OCI-LY1 (cell line): ENCODE data around the gene LGMN.

Source experiments
- H2AFZ ChIP-seq: fragments of 200-600 bp; sonication (generic), shearing (Covaris generic); 2 replicates; pipeline ENCODE4 v1.6.0; 2014; ENCODE audit warnings: antibody characterized with exemption, mild to moderate bottlenecking, low read length
- H3F3A ChIP-seq: fragments of 200-600 bp; sonication (generic), shearing (Covaris generic); 2 replicates; pipeline ENCODE4 v1.6.0; 2014; ENCODE audit warnings: mild to moderate bottlenecking, antibody characterized with exemption, low read length, moderate library complexity; ENCODE audit not compliant: insufficient read depth
- H3K27ac ChIP-seq: fragments of 200-600 bp; sonication (generic); 2 replicates; pipeline ENCODE4 v1.5.1; 2014; ENCODE audit warnings: low read length, mixed run types, mild to moderate bottlenecking, low read depth; ENCODE audit not compliant: poor library complexity, severe bottlenecking
- H3K27me3 ChIP-seq: fragments of 200-600 bp; sonication (generic); 2 replicates; pipeline ENCODE4 v1.6.0; 2014; ENCODE audit warnings: antibody characterized with exemption, mild to moderate bottlenecking, low read length, moderate library complexity; ENCODE audit not compliant: insufficient read depth
- H3K36me3 ChIP-seq: fragments of 200-600 bp; sonication (generic); 2 replicates; pipeline ENCODE4 v1.6.1; 2014; ENCODE audit warnings: mild to moderate bottlenecking, antibody characterized with exemption, low read length, moderate library complexity, mixed read lengths; ENCODE audit not compliant: insufficient read depth
- H3K4me1 ChIP-seq: fragments of 200-600 bp; sonication (generic); 2 replicates; pipeline ENCODE4 v1.5.1; 2014; ENCODE audit warnings: mild to moderate bottlenecking, low read length, moderate library complexity; ENCODE audit not compliant: insufficient read depth, severe bottlenecking
- H3K4me2 ChIP-seq: fragments of 200-600 bp; sonication (generic), shearing (Covaris generic); 2 replicates; pipeline ENCODE4 v1.6.1; 2014; ENCODE audit warnings: low read length
- H3K4me3 ChIP-seq: fragments of 200-600 bp; sonication (generic); 2 replicates; pipeline ENCODE4 v1.5.1; 2014; ENCODE audit warnings: low read length, low read depth, mild to moderate bottlenecking, mixed read lengths; ENCODE audit not compliant: poor library complexity, severe bottlenecking
- H3K79me2 ChIP-seq: fragments of 200-600 bp; shearing (Covaris generic); 2 replicates; pipeline ENCODE4 v1.6.1; 2016; ENCODE audit warnings: mixed run types, low read length, mixed read lengths; ENCODE audit not compliant: insufficient read depth
- H3K9ac ChIP-seq: fragments of 200-600 bp; sonication (generic), shearing (Covaris generic); 2 replicates; pipeline ENCODE4 v1.6.1; 2014; ENCODE audit warnings: mild to moderate bottlenecking, low read length, mixed read lengths
- H3K9me2 ChIP-seq: fragments of 200-600 bp; sonication (generic), shearing (Covaris generic); 2 replicates; pipeline ENCODE4 v1.6.1; 2014; ENCODE audit warnings: low read depth, mild to moderate bottlenecking, low read length, mixed read lengths
- H3K9me3 ChIP-seq: fragments of 200-600 bp; shearing (Covaris generic); 2 replicates; pipeline ENCODE4 v1.6.1; 2014; ENCODE audit warnings: low read length, mixed read lengths
- H4K20me1 ChIP-seq: fragments of 200-600 bp; sonication (generic), shearing (Covaris generic); 2 replicates; pipeline ENCODE4 v1.6.0; 2016; ENCODE audit warnings: mild to moderate bottlenecking, low read length; ENCODE audit not compliant: insufficient read depth
- EZH2 ChIP-seq: fragments of 200-600 bp; sonication (generic), shearing (Covaris generic); IDR thresholded peaks from 2 replicates; pipeline ENCODE4 v1.8.0; 2017; ENCODE audit warnings: borderline replicate concordance, mixed run types, mild to moderate bottlenecking, antibody characterized with exemption, low read length, moderate library complexity, mixed read lengths
- TF ChIP-seq, protein P1 (sequence below): fragments of 200-600 bp; sonication (generic), shearing (Covaris generic); IDR thresholded peaks from 2 replicates; pipeline ENCODE4 v1.5.1; 2017; ENCODE audit warnings: mild to moderate bottlenecking, antibody characterized with exemption, low read length, moderate library complexity, mixed read lengths

Gene LGMN

DNA sequence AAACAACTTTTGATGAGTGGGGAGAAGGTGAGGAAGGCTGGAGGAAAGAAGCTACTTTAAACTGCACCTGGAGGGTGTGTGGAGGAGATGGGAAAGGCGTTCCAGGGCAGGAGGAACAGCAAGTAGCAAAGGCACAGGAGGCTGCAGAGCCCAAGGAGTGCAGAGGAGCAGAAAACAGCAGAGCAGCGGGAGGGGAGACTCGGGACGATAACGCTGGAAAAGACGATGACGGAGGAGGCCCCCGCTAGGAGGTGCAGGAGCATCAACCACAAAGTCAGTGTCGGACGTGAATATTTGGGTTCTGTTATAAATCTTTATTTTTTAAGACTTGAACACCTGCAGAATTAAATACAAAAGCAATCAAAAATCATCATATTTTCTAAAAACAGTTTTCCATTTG is 44.9 kb downstream of the LGMN start:
- no peaks in the 10 kb centered on the region for H3K4me1 ChIP-seq
- no peak overlapping the region for H3K4me2 ChIP-seq
- no peak overlapping the region for H3K9ac ChIP-seq
- no peak overlapping the region for H3K4me3 ChIP-seq
- H3K9me2 ChIP-seq = no peaks in the 10 kb centered on the region
- H3K9me3 ChIP-seq = no peaks in the 10 kb centered on the region
- no peaks in the 10 kb centered on the region for H3K79me2 ChIP-seq
- H3K27me3 ChIP-seq = no peaks in the 10 kb centered on the region
- no peaks in the 10 kb centered on the region for H3F3A ChIP-seq
- TF ChIP-seq, protein P1, sequence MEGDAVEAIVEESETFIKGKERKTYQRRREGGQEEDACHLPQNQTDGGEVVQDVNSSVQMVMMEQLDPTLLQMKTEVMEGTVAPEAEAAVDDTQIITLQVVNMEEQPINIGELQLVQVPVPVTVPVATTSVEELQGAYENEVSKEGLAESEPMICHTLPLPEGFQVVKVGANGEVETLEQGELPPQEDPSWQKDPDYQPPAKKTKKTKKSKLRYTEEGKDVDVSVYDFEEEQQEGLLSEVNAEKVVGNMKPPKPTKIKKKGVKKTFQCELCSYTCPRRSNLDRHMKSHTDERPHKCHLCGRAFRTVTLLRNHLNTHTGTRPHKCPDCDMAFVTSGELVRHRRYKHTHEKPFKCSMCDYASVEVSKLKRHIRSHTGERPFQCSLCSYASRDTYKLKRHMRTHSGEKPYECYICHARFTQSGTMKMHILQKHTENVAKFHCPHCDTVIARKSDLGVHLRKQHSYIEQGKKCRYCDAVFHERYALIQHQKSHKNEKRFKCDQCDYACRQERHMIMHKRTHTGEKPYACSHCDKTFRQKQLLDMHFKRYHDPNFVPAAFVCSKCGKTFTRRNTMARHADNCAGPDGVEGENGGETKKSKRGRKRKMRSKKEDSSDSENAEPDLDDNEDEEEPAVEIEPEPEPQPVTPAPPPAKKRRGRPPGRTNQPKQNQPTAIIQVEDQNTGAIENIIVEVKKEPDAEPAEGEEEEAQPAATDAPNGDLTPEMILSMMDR = no peak
- H3K36me3 ChIP-seq = no peaks in the 10 kb centered on the region
- no peak overlapping the region for H3K27ac ChIP-seq
- no peak overlapping the region for H2AFZ ChIP-seq
- no peaks in the 10 kb centered on the region for H4K20me1 ChIP-seq

DNA sequence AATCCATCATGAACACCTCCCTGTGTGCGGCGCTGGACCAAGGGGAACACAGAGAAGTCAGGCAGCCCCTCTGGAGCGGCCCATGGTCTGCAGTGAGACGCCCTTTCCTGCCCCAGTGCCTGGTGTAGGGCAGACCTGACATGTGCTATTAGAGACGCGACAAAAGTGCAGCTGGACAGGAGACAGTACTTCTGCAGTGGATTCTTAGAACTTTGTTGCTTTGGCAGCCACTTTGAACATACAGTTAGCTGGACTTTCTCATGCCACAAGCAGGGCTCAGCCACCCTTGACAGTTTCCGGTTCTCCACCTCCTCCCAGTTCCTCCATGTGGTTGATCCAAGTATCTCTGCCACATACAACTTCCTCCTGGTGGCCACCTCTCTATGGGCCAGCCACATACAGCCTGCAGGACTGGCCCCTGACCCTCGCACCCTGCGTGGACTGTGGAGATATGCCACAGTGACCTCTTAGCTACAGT is 45.9 kb downstream of the LGMN start:
- Histone ChIP-seq H3K4me2 (no peak overlapping the region), H2AFZ (no peak overlapping the region), H4K20me1 (no peaks in the 10 kb centered on the region), H3K27me3 (no peaks in the 10 kb centered on the region), H3K9me2 (no peaks in the 10 kb centered on the region), H3K36me3 (no peaks in the 10 kb centered on the region), H3K27ac (no peak overlapping the region), H3K4me3 (no peak overlapping the region), H3K9me3 (no peaks in the 10 kb centered on the region), H3K9ac (no peak overlapping the region), H3K4me1 (no peaks in the 10 kb centered on the region), H3F3A (no peaks in the 10 kb centered on the region), H3K79me2 (no peaks in the 10 kb centered on the region)
- TF ChIP-seq, protein P1 = no peak
- TF ChIP-seq EZH2 = no peak

DNA sequence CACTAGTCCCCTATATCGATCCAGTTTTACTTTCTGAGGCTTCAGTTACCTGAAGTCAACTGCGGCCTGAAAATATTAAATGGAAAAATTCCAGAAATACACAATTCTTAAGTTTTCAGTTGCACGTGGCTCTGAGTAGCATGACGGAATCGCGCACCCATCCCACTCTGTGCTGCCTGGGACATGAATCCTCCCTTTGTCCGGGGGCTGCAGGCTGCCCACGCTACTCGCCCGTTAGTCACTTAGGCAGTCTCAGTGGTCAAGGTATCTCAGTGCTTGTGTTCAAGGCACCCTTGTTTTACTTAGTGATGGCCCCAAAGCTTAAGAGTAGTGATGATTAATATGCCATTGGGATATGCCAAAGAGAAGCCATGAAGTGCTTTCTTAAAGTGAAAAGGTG is 46.6 kb downstream of the LGMN start:
- no peak overlapping the region for H3K4me2 ChIP-seq
- TF ChIP-seq, protein P1 = no peak

More for the DNA sequence above, 46.6 kb downstream of the LGMN start:
- Histone ChIP-seq H3K27me3 (no peaks in the 10 kb centered on the region), H3K36me3 (no peaks in the 10 kb centered on the region), H3K9ac (no peak overlapping the region), H3F3A (no peaks in the 10 kb centered on the region), H3K9me3 (no peaks in the 10 kb centered on the region), H3K4me1 (no peaks in the 10 kb centered on the region), H3K4me3 (no peak overlapping the region), H3K9me2 (no peaks in the 10 kb centered on the region), H3K27ac (no peak overlapping the region), H4K20me1 (no peaks in the 10 kb centered on the region), H2AFZ (no peak overlapping the region), H3K79me2 (no peaks in the 10 kb centered on the region)
